Ishikawa (cell line): Measurements from ENCODE around the gene PACSIN2.

Experiments used
- CEBPB ChIP-seq: IDR thresholded peaks from 2 replicates; pipeline ENCODE4 v1.6.1; 2012
- CREB1 ChIP-seq: IDR thresholded peaks from 2 replicates; pipeline ENCODE4 v1.6.1; 2012; ENCODE audit warnings: low read depth
- EGR1 ChIP-seq: IDR thresholded peaks from 2 replicates; pipeline ENCODE4 v1.6.1; 2012
- EP300 ChIP-seq: IDR thresholded peaks from 2 replicates; pipeline ENCODE4 v1.6.1; 2012; ENCODE audit warnings: borderline replicate concordance
- FOXM1 ChIP-seq: IDR thresholded peaks from 2 replicates; pipeline ENCODE4 v1.6.1; 2012; ENCODE audit warnings: low read depth, borderline replicate concordance
- MAX ChIP-seq: IDR thresholded peaks from 2 replicates; pipeline ENCODE4 v1.6.1; 2012
- NFIC ChIP-seq: IDR thresholded peaks from 2 replicates; pipeline ENCODE4 v1.6.1; 2012
- RAD21 ChIP-seq: IDR thresholded peaks from 2 replicates; pipeline ENCODE4 v1.6.1; 2012; ENCODE audit warnings: low read depth
- TAF1 ChIP-seq: IDR thresholded peaks from 2 replicates; pipeline ENCODE4 v1.6.1; 2012; ENCODE audit warnings: low read depth, mild to moderate bottlenecking
- TCF12 ChIP-seq: IDR thresholded peaks from 2 replicates; pipeline ENCODE4 v1.6.1; 2012; ENCODE audit warnings: low read depth
- TEAD4 ChIP-seq: IDR thresholded peaks from 2 replicates; pipeline ENCODE4 v1.6.1; 2012
- USF1 ChIP-seq: IDR thresholded peaks from 2 replicates; pipeline ENCODE4 v1.6.1; 2012
- YY1 ChIP-seq: IDR thresholded peaks from 2 replicates; pipeline ENCODE4 v1.6.1; 2012; ENCODE audit warnings: low read depth
- ZBTB7A ChIP-seq: IDR thresholded peaks from 2 replicates; pipeline ENCODE4 v1.6.1; 2012; ENCODE audit warnings: low read depth
- TF ChIP-seq, protein P1 (sequence below): IDR thresholded peaks from 2 replicates; pipeline ENCODE4 v1.6.1; 2012; ENCODE audit warnings: low read depth, mild to moderate bottlenecking

The PACSIN2 gene

GRCh38 chr22:42876041-42876440 lies 138.9 kb downstream of the PACSIN2 start:
- no peak for TF ChIP-seq USF1
- no peak for TF ChIP-seq MAX
- TF ChIP-seq EGR1, result no peak
- no peak for TF ChIP-seq CREB1
- no peak for TF ChIP-seq EP300
- no peak for TF ChIP-seq ZBTB7A
- TF ChIP-seq CEBPB, result no peak
- TF ChIP-seq TAF1, result no peak
- TF ChIP-seq, protein P1, sequence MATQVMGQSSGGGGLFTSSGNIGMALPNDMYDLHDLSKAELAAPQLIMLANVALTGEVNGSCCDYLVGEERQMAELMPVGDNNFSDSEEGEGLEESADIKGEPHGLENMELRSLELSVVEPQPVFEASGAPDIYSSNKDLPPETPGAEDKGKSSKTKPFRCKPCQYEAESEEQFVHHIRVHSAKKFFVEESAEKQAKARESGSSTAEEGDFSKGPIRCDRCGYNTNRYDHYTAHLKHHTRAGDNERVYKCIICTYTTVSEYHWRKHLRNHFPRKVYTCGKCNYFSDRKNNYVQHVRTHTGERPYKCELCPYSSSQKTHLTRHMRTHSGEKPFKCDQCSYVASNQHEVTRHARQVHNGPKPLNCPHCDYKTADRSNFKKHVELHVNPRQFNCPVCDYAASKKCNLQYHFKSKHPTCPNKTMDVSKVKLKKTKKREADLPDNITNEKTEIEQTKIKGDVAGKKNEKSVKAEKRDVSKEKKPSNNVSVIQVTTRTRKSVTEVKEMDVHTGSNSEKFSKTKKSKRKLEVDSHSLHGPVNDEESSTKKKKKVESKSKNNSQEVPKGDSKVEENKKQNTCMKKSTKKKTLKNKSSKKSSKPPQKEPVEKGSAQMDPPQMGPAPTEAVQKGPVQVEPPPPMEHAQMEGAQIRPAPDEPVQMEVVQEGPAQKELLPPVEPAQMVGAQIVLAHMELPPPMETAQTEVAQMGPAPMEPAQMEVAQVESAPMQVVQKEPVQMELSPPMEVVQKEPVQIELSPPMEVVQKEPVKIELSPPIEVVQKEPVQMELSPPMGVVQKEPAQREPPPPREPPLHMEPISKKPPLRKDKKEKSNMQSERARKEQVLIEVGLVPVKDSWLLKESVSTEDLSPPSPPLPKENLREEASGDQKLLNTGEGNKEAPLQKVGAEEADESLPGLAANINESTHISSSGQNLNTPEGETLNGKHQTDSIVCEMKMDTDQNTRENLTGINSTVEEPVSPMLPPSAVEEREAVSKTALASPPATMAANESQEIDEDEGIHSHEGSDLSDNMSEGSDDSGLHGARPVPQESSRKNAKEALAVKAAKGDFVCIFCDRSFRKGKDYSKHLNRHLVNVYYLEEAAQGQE, result no peak
- TF ChIP-seq RAD21, result no peak
- TF ChIP-seq TCF12, result no peak
- no peak for TF ChIP-seq FOXM1
- no peak for TF ChIP-seq YY1
- TF ChIP-seq NFIC, result no peak
- no peak for TF ChIP-seq TEAD4

GRCh38 chr22:42874010-42874409 lies 140.9 kb downstream of the PACSIN2 start:
- no peak for TF ChIP-seq RAD21
- no peak for TF ChIP-seq CREB1
- no peak for TF ChIP-seq MAX
- TF ChIP-seq EP300, result no peak
- no peak for TF ChIP-seq FOXM1
- no peak for TF ChIP-seq EGR1

DNA sequence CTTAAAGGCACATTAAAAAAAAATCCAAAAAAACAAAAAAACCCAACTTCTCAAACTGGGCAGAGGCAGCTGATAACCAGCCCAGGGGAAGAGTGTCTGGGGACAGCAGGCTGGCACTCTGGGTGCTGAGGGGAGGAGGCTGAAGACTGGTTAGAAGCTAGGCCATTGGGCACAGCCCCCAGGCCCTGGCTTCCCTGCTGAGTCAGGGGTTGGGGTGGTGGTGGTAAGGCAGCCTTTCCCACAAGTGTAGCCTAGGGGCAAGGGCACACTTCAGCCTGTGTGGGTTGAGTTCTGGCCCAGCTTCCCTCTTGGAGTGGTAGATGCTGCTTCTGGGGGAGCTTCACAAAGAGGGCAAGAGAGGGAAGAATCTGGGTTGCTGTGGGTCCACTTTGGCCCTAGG lies 141.6 kb downstream of the PACSIN2 start:
- TF ChIP-seq RAD21 (no peak), CREB1 (no peak), EGR1 (no peak), CEBPB (no peak), ZBTB7A (no peak), FOXM1 (no peak), MAX (no peak), USF1 (no peak), EP300 (no peak), TAF1 (no peak), TEAD4 (no peak), NFIC (no peak), YY1 (no peak), TCF12 (no peak)
- TF ChIP-seq, protein P1, result no peak

DNA sequence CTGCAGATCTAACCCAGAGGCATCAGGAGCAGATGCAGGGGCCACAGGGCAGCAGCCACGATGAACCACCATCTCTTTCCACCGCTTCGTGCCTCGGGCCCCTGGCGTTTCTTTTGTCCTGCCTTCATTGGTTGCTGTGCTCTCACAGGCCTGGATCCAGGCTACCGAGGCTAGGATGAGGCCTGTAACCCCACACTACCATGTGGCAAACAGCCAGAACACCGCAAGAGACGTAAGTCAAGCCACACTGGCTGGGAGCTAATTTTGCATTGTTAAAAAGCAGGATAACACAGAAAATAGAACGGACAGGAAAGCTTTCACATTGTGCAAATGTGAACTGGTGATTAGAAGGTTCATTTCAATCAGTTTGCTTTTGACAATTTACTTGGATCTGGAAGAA lies 142.1 kb downstream of the PACSIN2 start:
- peak; percentile 56 for TF ChIP-seq NFIC
- TF ChIP-seq RAD21, result no peak

DNA sequence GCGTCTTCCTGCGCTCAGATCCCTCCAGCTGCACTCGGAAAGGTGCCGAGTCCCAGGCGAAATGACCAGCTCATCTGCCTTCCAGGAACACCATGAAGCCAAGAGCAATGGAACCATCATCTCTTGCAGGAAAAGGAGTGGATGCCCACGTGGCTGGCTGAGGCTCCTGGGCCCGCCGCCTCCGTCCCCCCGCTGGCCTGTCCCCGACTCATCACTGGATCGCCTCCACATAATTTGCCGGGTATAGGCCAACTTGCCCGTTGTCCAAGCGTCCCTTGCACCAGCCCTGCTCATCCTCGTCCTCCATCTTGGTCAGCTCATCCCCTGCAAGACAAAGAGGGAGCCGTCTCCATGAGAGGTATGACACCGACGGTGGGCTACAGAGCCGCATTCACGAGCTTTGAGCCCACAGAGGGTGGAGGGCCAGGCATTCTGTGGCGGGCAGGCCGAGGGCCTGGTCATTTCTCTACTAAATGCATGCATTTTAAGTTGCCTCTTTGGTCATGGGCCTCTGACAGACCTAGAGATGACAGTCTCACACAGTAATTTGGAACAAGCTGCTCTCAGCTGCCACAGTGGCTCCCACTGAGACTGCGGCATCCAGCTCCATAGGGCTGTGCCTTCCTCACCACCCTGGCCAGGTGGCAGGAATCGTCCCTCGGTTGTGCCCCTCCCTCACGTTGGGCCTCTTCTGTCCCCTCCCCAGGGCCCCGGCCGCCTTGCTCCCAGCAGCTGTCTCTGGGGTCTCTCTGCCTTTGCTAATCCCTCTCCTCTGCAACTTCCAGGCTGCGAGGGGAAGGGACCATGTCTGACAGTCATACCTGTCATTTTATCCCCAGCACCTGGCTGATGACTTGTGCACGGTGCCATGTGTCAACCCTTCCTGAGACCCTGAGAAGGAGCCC lies 143.6 kb downstream of the PACSIN2 start:
- TF ChIP-seq FOXM1 (no peak), NFIC (no peak), USF1 (no peak), CREB1 (no peak), ZBTB7A (no peak), MAX (no peak)
